Esophagus squamous epithelium (tissue), 5 donors: ENCODE data around the gene HSPA2. TPM values are rescaled to one million over a fixed set of nuclear protein-coding genes. Genes with fewer than 3 reads are reported as not detected.
A peak's percentile ranks its signal among the peaks of the same experiment; 100 is the strongest.
"Not testable (repeated sequence)": the region's sequence is repeated elsewhere in the genome, so short reads cannot be mapped to it uniquely, and the experiment has no call there.

Experiments used
- DNase-seq: peaks from one replicate; lab custom pipeline; 2025; lab: John Stamatoyannopoulos, UW
- H3K27ac ChIP-seq, 4 donors: fragments of 200-600 bp; sonication (generic); one replicate each; pipeline ENCODE4 v1.5.1; 2016 to 2019; ENCODE audit warnings: mild to moderate bottlenecking in 1 of 4
- H3K27me3 ChIP-seq, 4 donors: fragments of 200-600 bp; sonication (generic); 1 replicate in 3 of 4; 2 replicates in 1 of 4; pipeline versions ENCODE4 v1.5.1 to v1.6.0; 2017 to 2021; ENCODE audit warnings: antibody characterized with exemption in 1 of 4
- H3K36me3 ChIP-seq, 3 donors: fragments of 200-600 bp; sonication (generic); one replicate each; pipeline ENCODE4 v1.5.1; 2016 to 2019
- H3K4me1 ChIP-seq, 3 donors: fragments of 200-600 bp; sonication (generic); one replicate each; pipeline ENCODE4 v1.5.1; 2017 to 2019
- H3K4me3 ChIP-seq, 4 donors: fragments of 200-600 bp; sonication (generic); 1 replicate in 3 of 4; 2 replicates in 1 of 4; pipeline ENCODE4 v1.5.1; 2016 to 2019; ENCODE audit warnings: mild to moderate bottlenecking in 2 of 4, moderate library complexity in 1 of 4
- H3K9me3 ChIP-seq, 3 donors: fragments of 200-600 bp; sonication (generic); one replicate each; pipeline ENCODE4 v1.5.1; 2016 to 2019
- POLR2A ChIP-seq, 4 donors: fragments of 450-650 bp; IDR thresholded peaks; one replicate each; pipeline ENCODE4 v1.6.1; 2017; ENCODE audit warnings: antibody characterized with exemption in 4 of 4, mild to moderate bottlenecking in 4 of 4, moderate library complexity in 3 of 4
- WGBS, 2 donors: methylation state at CpG; one replicate each; pipeline ENCODE4 v1.1.5; 2018; 5-methylcytosine and 5-hydroxymethylcytosine counted together
- intact Hi-C: fragments of 100-400 bp; cut with DNase I; formaldehyde crosslinking; loops from one replicate; pipeline ENCODE4 v1.15.0; 2022
- total RNA-seq, 4 donors: library from RNA; depleted of rRNA; stranded (reverse); fragments of >200 nt; gene quantifications; one replicate each; pipeline ENCODE4 v1.1.0, GENCODE V29; 2016
- TF ChIP-seq, protein P1 (sequence below), 6 experiments: fragments of 450-650 bp in 4 of 6; fragments of 200-600 bp in 2 of 6; sonication (generic) in 2 of 6; IDR thresholded peaks; one replicate each; pipeline ENCODE4 v1.5.1; 2016 to 2019; ENCODE audit warnings: antibody characterized with exemption in 6 of 6, mild to moderate bottlenecking in 4 of 6, moderate library complexity in 4 of 6
- donor health status: DM: yes; HTN: yes; CAD: no.

HSPA2 gene
- total RNA-seq, 4 donors from 2014 or later: 18.9 to 130 (median 74.5) TPM

DNA sequence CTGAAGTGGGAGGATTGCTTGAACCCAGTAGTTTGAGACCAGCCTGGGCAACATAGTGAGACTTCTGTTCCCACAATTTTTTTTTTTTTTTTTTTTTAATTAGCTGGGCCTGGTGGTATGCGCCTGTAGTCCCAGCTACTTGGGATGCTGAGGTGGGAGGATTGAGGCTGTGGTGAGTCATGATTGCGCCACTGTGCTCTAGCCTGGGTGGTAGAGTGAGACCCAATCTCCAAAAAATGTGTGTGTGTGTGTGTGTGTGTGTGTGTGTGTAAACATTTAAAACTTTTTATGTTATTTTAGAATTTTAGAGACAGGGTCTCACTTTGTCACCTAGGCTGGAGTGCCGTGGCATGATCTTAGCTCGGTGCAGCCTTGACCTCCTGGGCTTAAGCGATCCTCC lies 16.0 kb downstream of the HSPA2 start:
- DNase-seq: no peak
- Histone ChIP-seq H3K27me3 (no peaks in the 10 kb centered on the region), H3K4me3 (no peak overlapping the region), H3K36me3 (no peaks in the 10 kb centered on the region), H3K4me1 (peaks cover 0 to 4% (median 0%) of the 10 kb centered on the region in 3 donors), H3K9me3 (no peaks in the 10 kb centered on the region), H3K27ac (no peak overlapping the region)
- no peak for TF ChIP-seq POLR2A (IDR thresholded peaks at IDR 0.05)
- TF ChIP-seq, protein P1, sequence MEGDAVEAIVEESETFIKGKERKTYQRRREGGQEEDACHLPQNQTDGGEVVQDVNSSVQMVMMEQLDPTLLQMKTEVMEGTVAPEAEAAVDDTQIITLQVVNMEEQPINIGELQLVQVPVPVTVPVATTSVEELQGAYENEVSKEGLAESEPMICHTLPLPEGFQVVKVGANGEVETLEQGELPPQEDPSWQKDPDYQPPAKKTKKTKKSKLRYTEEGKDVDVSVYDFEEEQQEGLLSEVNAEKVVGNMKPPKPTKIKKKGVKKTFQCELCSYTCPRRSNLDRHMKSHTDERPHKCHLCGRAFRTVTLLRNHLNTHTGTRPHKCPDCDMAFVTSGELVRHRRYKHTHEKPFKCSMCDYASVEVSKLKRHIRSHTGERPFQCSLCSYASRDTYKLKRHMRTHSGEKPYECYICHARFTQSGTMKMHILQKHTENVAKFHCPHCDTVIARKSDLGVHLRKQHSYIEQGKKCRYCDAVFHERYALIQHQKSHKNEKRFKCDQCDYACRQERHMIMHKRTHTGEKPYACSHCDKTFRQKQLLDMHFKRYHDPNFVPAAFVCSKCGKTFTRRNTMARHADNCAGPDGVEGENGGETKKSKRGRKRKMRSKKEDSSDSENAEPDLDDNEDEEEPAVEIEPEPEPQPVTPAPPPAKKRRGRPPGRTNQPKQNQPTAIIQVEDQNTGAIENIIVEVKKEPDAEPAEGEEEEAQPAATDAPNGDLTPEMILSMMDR (IDR thresholded peaks at IDR 0.05): no peak
- intact Hi-C loops: no loop called here
- WGBS, 2 donors: 89 to 95% methylated on average over 2 of the region's 5 CpGs

DNA sequence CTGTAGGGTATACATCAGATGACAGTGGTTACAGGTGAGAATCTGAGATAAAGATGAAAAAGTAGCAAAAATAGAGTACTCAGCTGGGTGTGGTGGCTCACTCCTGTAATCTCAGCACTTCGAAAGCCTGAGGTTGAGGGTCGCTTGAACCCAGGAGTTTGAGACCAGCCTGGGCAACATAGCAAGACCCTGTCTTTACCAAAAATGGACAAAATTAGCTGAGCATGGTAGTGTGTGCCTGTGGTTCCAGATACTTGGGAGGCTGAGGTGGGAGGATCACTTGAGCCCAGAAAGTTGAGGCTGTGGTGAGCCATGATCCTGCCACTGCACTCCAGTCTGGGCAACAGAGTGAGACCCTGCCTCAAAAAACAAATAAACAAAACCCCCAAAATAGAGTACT lies 17.7 kb downstream of the HSPA2 start:
- intact Hi-C loops, DNase-seq, H3K27ac ChIP-seq, H3K9me3 ChIP-seq, H3K27me3 ChIP-seq, H3K36me3 ChIP-seq, H3K4me3 ChIP-seq: not testable (repeated sequence)
- H3K4me1 ChIP-seq: peaks cover 0 to 20% (median 5%) of the 10 kb centered on the region in 3 donors
- 89 to 97% methylated on average over 2 of the region's 2 CpGs for WGBS, 2 donors

DNA sequence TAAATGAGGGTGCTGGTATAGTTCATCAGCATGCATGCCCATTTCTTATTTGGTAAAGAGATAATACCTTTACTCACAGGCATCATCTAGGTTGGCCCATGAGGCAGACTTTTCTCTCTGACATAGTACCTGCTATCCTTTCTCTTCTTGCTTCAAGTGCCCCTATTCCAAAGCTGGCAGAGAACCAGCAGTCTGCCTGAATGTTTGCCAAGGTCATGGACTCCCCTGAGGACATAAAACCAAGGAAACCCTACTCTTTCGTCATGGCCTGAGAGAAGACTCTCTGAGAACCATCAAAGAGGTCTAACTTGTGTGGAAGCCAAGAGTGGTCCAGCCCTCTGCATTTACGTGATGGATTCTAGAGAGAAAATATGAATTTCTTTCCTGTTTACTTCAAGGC lies 21.1 kb downstream of the HSPA2 start:
- peaks cover 4 to 25% (median 5%) of the 10 kb centered on the region in 3 donors for H3K4me1 ChIP-seq
- intact Hi-C loops: no loop called here
- TF ChIP-seq, protein P1 (IDR thresholded peaks at IDR 0.05): no peak
- no peak for TF ChIP-seq POLR2A (IDR thresholded peaks at IDR 0.05)
- no peaks in the 10 kb centered on the region for H3K27me3 ChIP-seq
- H3K4me3 ChIP-seq: no peak overlapping the region
- H3K27ac ChIP-seq: peak overlapping the region in 1 of 4 donors; percentile 60
- H3K36me3 ChIP-seq: no peaks in the 10 kb centered on the region
- no peaks in the 10 kb centered on the region for H3K9me3 ChIP-seq
- no peak for DNase-seq
- 61 to 63% methylated on average over 2 of the region's 2 CpGs for WGBS, 2 donors

DNA sequence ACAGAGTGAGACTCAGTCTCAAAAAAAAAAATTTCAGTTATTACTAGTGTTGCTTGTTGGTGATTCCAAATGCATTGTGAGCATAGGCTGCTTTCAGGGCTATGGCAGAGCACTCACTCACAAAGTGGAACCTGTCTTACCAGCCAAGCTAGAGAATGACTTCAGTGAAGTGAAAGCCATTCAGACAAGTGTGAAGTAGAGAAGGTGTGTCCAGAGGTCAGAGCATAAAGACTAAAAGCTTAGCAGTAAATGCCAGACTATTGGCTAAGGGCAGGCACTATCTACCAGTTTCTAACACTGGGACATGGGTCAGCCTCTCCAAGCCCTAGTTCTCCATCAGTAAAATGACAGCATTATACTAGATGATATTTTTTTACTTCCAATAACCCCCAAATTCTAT lies 21.9 kb downstream of the HSPA2 start:
- Histone ChIP-seq H3K27me3 (no peaks in the 10 kb centered on the region), H3K27ac (peak overlapping the region in 3 of 4 donors; percentile 39 to 69 (median 60)), H3K4me1 (peaks cover 4 to 33% (median 5%) of the 10 kb centered on the region in 3 donors), H3K36me3 (no peaks in the 10 kb centered on the region), H3K9me3 (no peaks in the 10 kb centered on the region), H3K4me3 (no peak overlapping the region)
- DNase-seq: no peak
- no peak for TF ChIP-seq POLR2A (IDR thresholded peaks at IDR 0.05)
- TF ChIP-seq, protein P1 (IDR thresholded peaks at IDR 0.05): no peak
- intact Hi-C loops: no loop called here

DNA sequence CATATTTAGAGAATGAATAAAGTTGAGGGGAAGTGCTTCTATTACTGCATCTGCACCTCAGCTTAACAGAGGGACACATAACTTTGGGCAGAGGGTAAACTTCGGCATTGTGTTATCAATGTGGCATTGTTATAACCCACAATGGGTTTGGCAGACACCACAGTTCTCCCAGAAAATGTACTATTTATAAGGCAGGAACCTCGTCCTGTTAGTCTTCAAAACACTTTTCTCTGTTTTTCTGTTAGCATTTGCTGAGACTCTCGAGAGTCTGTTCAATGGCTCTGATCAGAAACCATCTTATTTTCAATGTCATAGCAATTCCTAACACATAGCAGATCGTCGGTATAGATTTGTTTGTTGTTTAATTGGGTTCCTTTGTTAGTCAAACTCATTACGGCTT lies 23.2 kb downstream of the HSPA2 start:
- Histone ChIP-seq H3K27me3 (no peaks in the 10 kb centered on the region), H3K4me3 (no peak overlapping the region), H3K27ac (no peak overlapping the region), H3K9me3 (no peaks in the 10 kb centered on the region), H3K4me1 (peaks cover 5 to 43% (median 7%) of the 10 kb centered on the region in 3 donors), H3K36me3 (no peaks in the 10 kb centered on the region)
- intact Hi-C loops: no loop called here
- TF ChIP-seq, protein P1 (IDR thresholded peaks at IDR 0.05): no peak
- TF ChIP-seq POLR2A (IDR thresholded peaks at IDR 0.05): no peak
- DNase-seq: no peak
- 70 to 80% methylated on average over 6 of the region's 6 CpGs for WGBS, 2 donors

DNA sequence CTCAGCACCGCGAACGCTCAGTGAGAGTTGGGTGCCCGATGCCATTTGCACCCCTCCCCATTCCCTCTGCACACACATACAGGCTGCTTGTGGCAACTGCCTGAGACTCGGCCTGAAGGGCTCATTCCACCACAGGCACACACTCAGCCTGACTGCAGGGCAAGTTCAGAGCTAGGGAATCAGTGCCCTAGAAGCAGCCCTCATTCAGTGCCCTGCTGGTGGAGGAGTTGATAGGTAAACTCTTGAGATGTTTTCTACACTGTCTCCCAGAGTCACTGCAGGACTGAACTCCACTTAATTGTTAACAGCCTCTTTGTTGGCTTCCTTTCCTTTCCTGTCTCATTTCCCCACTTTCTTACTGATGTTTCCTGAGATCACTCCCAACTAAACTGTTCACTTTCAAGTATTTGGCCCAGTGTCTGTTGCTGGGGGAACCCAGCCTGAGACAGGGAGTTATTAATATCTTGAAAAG lies 26.1 kb downstream of the HSPA2 start:
- no peak overlapping the region for H3K4me3 ChIP-seq
- 66 to 77% methylated on average over 5 of the region's 5 CpGs for WGBS, 2 donors
- no peak for DNase-seq
- peak overlapping the region in 3 of 4 donors; percentile 58 to 87 (median 76) for H3K27ac ChIP-seq
- H3K27me3 ChIP-seq: no peaks in the 10 kb centered on the region
- peaks cover 10 to 55% (median 21%) of the 10 kb centered on the region in 3 donors for H3K4me1 ChIP-seq
- intact Hi-C loops: no loop called here
- H3K9me3 ChIP-seq: no peaks in the 10 kb centered on the region
- H3K36me3 ChIP-seq: no peaks in the 10 kb centered on the region
- TF ChIP-seq, protein P1 (IDR thresholded peaks at IDR 0.05): no peak
- TF ChIP-seq POLR2A (IDR thresholded peaks at IDR 0.05): no peak
